RWPE2 (cell line): ENCODE data around the gene HOXD9.

ENCODE experiments used
- ATAC-seq: fragments of 200-7000 bp; cut with Tn5 transposase; 3 replicates; pipeline ENCODE4 v1.9.1; 2021; ENCODE audit warnings: low read depth
- DNase-seq: peaks from one replicate; pipeline ENCODE4 v3.0.0-alpha.2; 2020; ENCODE audit warnings: low spot score
- H3K27ac ChIP-seq: fragments of 450-650 bp; 2 replicates; pipeline ENCODE4 v1.5.1; 2017; ENCODE audit warnings: mild to moderate bottlenecking; ENCODE audit not compliant: poor library complexity, severe bottlenecking
- H3K27me3 ChIP-seq: fragments of 250-450 bp; sonication (Bioruptor Pico); 2 replicates; pipeline ENCODE4 v1.5.1; 2021; ENCODE audit warnings: mild to moderate bottlenecking, moderate library complexity; ENCODE audit not compliant: insufficient read depth, poor library complexity, severe bottlenecking
- H3K36me3 ChIP-seq: fragments of 250-450 bp; sonication (Bioruptor Pico); 2 replicates; pipeline ENCODE4 v1.5.1; 2020; ENCODE audit warnings: low read depth, mild to moderate bottlenecking, moderate library complexity
- H3K4me1 ChIP-seq: fragments of 250-450 bp; sonication (Bioruptor Pico); 2 replicates; pipeline ENCODE4 v1.5.1; 2021; ENCODE audit warnings: mild to moderate bottlenecking, moderate library complexity; ENCODE audit not compliant: insufficient read depth, poor library complexity, severe bottlenecking
- H3K4me3 ChIP-seq: fragments of 250-450 bp; sonication (Bioruptor Pico); 2 replicates; pipeline ENCODE4 v1.5.1; 2021; ENCODE audit warnings: mild to moderate bottlenecking, moderate library complexity; ENCODE audit not compliant: severe bottlenecking
- H3K9me3 ChIP-seq: fragments of 250-450 bp; sonication (Bioruptor Pico); 2 replicates; pipeline ENCODE4 v1.5.1; 2021; ENCODE audit warnings: mild to moderate bottlenecking, moderate library complexity; ENCODE audit not compliant: severe bottlenecking
- TF ChIP-seq, protein P1 (sequence below): fragments of 450-650 bp; IDR thresholded peaks from one replicate; pipeline ENCODE4 v1.5.1; 2017; ENCODE audit warnings: mild to moderate bottlenecking, moderate library complexity; ENCODE audit not compliant: poor library complexity, severe bottlenecking

HOXD9 gene

DNA sequence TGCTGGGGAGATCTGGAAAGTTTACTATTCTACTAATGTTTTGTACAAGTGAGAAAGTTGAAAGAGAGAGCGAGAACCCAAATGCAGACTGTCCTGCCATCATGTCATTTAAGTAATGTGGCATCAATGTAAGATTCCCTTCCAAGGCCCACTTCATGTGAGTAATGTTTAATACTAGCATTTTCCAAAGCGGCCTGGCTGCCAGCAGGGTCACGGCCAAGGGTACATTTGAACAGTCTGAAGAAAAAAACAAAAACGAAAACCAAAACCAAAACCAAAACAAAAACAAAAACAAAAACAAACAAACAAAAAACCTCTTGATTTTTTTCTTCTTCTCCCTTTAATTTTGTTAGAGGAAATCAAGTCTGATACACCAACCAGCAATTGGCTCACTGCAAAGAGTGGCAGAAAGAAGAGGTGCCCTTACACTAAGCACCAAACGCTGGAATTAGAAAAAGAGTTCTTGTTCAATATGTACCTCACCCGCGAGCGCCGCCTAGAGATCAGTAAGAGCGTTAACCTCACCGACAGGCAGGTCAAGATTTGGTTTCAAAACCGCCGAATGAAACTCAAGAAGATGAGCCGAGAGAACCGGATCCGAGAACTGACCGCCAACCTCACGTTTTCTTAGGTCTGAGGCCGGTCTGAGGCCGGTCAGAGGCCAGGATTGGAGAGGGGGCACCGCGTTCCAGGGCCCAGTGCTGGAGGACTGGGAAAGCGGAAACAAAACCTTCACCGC is 3.7 kb upstream of the HOXD9 start:
- H3K4me1 ChIP-seq, result peaks cover 6% of the 10 kb centered on the region
- no peak overlapping the region for H3K27ac ChIP-seq
- TF ChIP-seq, protein P1, sequence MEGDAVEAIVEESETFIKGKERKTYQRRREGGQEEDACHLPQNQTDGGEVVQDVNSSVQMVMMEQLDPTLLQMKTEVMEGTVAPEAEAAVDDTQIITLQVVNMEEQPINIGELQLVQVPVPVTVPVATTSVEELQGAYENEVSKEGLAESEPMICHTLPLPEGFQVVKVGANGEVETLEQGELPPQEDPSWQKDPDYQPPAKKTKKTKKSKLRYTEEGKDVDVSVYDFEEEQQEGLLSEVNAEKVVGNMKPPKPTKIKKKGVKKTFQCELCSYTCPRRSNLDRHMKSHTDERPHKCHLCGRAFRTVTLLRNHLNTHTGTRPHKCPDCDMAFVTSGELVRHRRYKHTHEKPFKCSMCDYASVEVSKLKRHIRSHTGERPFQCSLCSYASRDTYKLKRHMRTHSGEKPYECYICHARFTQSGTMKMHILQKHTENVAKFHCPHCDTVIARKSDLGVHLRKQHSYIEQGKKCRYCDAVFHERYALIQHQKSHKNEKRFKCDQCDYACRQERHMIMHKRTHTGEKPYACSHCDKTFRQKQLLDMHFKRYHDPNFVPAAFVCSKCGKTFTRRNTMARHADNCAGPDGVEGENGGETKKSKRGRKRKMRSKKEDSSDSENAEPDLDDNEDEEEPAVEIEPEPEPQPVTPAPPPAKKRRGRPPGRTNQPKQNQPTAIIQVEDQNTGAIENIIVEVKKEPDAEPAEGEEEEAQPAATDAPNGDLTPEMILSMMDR, result peak; percentile 24
- H3K36me3 ChIP-seq, result peaks cover 32% of the 10 kb centered on the region
- DNase-seq (no peak), ATAC-seq (no peak)
- no peaks in the 10 kb centered on the region for H3K27me3 ChIP-seq
- H3K4me3 ChIP-seq, result no peak overlapping the region
- no peaks in the 10 kb centered on the region for H3K9me3 ChIP-seq

DNA sequence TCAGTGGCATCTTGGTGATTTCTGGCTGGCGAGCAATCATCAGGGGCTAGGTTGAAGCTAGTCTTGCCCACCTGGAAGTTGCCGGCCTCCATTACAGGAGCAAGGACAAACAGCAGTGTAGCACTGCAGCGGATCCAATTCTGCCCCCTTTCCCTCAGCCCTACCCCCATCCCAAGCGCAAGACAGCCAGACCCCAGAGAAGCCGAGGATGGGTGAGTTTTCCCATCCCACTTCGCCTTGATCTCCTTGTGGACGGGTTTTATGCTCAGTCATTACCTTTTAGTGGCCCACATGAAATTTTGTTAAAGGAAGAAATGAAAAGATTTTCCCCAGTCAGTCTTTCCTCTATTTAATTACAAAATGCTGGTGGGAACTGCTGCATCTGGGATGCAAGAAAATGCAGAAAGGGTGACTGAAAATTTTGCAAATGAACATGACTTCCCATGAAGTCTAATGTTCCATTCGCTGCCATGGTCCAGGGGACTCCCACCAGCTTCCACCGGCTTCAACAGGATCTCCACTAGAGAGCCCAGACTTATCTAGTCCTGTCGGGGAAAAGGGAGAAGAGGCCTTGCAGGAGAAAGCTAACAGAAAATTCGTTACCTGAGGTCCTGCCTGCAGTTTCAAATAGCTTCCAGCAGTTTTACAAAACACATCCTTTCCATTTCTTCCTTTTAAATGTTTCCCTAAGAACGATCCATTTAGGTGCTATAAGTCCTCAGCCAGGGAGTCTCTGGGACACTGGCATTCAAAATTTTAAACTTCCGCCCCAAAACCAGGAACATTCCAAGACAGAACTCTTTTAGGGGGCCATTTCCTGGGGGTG is 1.9 kb upstream of the HOXD9 start:
- H3K27me3 ChIP-seq, result no peaks in the 10 kb centered on the region
- no peak for DNase-seq
- peaks cover 34% of the 10 kb centered on the region for H3K36me3 ChIP-seq
- H3K27ac ChIP-seq, result no peak overlapping the region
- ATAC-seq, result no peak
- no peak overlapping the region for H3K4me3 ChIP-seq
- H3K4me1 ChIP-seq, result peaks cover 1% of the 10 kb centered on the region
- H3K9me3 ChIP-seq, result no peaks in the 10 kb centered on the region
- TF ChIP-seq, protein P1, result no peak

DNA sequence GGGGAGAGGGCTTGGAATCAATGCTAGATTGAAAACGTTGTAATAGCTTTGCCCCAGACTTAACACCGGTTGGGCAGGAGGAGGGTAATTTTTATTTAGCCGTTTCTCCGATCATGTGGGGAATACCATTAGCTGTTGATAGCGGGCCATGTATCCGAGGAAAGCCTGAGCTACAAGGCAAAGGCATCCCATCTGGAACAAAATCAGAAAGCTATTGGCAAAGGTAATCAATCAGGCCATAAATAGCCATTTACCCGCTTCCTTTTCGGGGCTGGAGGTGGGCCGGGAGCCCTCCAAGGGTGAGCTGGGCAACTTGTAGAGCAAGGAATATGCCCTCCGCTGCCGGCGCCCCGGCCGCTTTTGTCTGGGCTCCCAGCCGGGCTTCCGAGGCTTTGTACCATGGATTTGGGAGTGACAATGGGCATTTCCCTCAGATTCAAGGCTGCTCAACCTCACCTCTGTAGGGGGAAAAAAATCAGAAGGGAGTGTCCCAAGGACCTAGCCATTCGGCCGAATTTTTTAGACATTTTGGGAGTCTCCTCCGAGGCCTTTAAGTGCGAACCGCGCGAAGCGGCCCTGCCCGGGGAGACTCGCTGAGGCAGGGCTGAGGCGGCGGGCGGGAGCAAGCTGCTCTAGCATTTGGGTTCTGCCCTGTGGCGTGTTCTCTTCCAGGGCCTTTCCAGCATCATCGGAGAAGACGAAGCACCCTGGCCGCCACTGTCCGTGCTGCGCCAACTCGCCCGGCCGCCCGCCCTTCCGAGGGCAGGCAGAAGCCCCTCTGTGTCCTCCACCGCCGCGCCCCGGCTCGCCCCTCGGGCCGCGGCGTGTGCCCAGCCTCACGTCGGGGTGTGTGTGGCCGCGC is 1.1 kb upstream of the HOXD9 start:
- Histone ChIP-seq H3K36me3 (peaks cover 34% of the 10 kb centered on the region), H3K9me3 (no peaks in the 10 kb centered on the region), H3K4me1 (no peaks in the 10 kb centered on the region), H3K4me3 (no peak overlapping the region), H3K27me3 (no peaks in the 10 kb centered on the region), H3K27ac (no peak overlapping the region)
- TF ChIP-seq, protein P1, result no peak
- ATAC-seq (no peak), DNase-seq (no peak)

DNA sequence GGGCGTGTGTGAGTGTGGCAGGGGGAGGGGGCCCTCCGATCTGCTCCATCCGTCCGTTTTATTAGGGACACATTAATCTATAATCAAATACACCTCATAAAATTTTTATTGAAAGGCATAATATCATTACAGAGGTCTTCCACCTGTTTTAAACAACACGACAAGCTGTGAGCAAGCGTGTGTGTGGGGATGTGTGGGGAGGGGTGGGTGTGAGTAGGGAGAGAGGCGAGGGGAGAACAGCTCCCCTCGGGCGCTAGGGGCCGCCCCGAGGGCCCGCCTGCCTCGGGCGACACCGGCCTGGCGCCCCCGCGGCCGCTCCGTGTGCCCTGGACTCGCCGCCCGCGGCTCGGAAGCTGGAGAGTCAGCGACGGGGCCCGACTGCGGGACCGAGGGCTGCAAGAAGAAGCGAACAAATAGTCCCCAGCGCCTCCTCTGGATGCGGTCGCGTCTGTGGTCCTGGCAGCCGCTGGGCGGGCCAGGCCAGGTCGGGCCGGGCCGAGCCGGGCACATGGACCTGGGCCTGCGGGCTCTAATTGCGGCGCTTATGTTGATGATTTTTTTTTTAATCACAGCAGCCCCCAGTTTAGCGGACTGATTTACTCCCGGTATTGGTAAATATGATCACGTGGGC is 352 bp upstream of the HOXD9 start:
- H3K27me3 ChIP-seq, result no peaks in the 10 kb centered on the region
- no peak for ATAC-seq
- H3K4me1 ChIP-seq, result peaks cover 3% of the 10 kb centered on the region
- no peak overlapping the region for H3K4me3 ChIP-seq
- no peaks in the 10 kb centered on the region for H3K9me3 ChIP-seq
- H3K27ac ChIP-seq, result no peak overlapping the region
- TF ChIP-seq, protein P1, result no peak
- H3K36me3 ChIP-seq, result peaks cover 29% of the 10 kb centered on the region
- DNase-seq, result no peak
